ENCODE results near the gene RGPD6.
"Not testable (repeated sequence)": the region's sequence is repeated elsewhere in the genome, so short reads cannot be mapped to it uniquely, and the experiment has no call there.

RGPD6 gene

GRCh38 chr2:110576763-110577416 is at the start of gene RGPD6:
RGPD6 (minus strand) TSS chr2:110577222; CDS start chr2:110577024, 198 bp downstream.
- not testable (repeated sequence) for DNase-seq

GRCh38 chr2:110619326-110619939 is 42.4 kb upstream of the RGPD6 start:
- not testable (repeated sequence) for DNase-seq

GRCh38 chr2:110613927-110614326 is 36.9 kb upstream of the RGPD6 start:
- not testable (repeated sequence) for DNase-seq

- not testable (repeated sequence) for DNase-seq
Measured at GRCh38 chr2:110610613-110611250, 33.7 kb upstream of the RGPD6 start.

- DNase-seq = not testable (repeated sequence)
Measured at GRCh38 chr2:110609843-110610612, 33.0 kb upstream of the RGPD6 start.

GRCh38 chr2:110608788-110609502 is 31.9 kb upstream of the RGPD6 start:
- DNase-seq = not testable (repeated sequence)

- DNase-seq = not testable (repeated sequence)
Measured at GRCh38 chr2:110605057-110605456, 28.0 kb upstream of the RGPD6 start.

GRCh38 chr2:110603917-110604591 is 27.0 kb upstream of the RGPD6 start:
- not testable (repeated sequence) for DNase-seq

GRCh38 chr2:110602139-110602538 is 25.1 kb upstream of the RGPD6 start:
- not testable (repeated sequence) for DNase-seq

GRCh38 chr2:110591973-110592372 is 15.0 kb upstream of the RGPD6 start:
- DNase-seq = not testable (repeated sequence)

- DNase-seq = not testable (repeated sequence)
Measured at GRCh38 chr2:110589677-110590330, 12.8 kb upstream of the RGPD6 start.

GRCh38 chr2:110588520-110588919 is 11.5 kb upstream of the RGPD6 start:
- not testable (repeated sequence) for DNase-seq

GRCh38 chr2:110579216-110579965 is 2.4 kb upstream of the RGPD6 start:
- not testable (repeated sequence) for DNase-seq

- not testable (repeated sequence) for DNase-seq
Measured at GRCh38 chr2:110578429-110578828, 1.4 kb upstream of the RGPD6 start.

GRCh38 chr2:110499755-110500377 is 77.2 kb downstream of the RGPD6 start:
- not testable (repeated sequence) for DNase-seq

GRCh38 chr2:110496027-110496426 is 81.0 kb downstream of the RGPD6 start:
- not testable (repeated sequence) for DNase-seq

- not testable (repeated sequence) for DNase-seq
Measured at GRCh38 chr2:110494488-110494887, 82.5 kb downstream of the RGPD6 start.

- DNase-seq = not testable (repeated sequence)
Measured at GRCh38 chr2:110488991-110489390, 88.0 kb downstream of the RGPD6 start.

GRCh38 chr2:110482697-110483096 is 94.3 kb downstream of the RGPD6 start:
- not testable (repeated sequence) for DNase-seq

GRCh38 chr2:110481200-110481599 is 95.8 kb downstream of the RGPD6 start:
- not testable (repeated sequence) for DNase-seq
